MG63 (cell line): ENCODE measurements around the gene TEX28. TPM values are rescaled to one million over a fixed set of nuclear protein-coding genes. Genes with fewer than 3 reads are reported as not detected.
"Not testable (repeated sequence)": the region's sequence is repeated elsewhere in the genome, so short reads cannot be mapped to it uniquely, and the experiment has no call there.

ENCODE experiments used
- DNase-seq: peaks from one replicate; pipeline ENCODE4 v3.0.0-alpha.2; 2020
- H3K27me3 ChIP-seq: fragments of 250-450 bp; sonication (Bioruptor Pico); 2 replicates; pipeline ENCODE4 v1.5.1; 2020; ENCODE audit warnings: mild to moderate bottlenecking, moderate library complexity
- H3K36me3 ChIP-seq: fragments of 250-450 bp; sonication (Bioruptor Pico); 2 replicates; pipeline ENCODE4 v1.5.1; 2020; ENCODE audit warnings: mild to moderate bottlenecking, moderate library complexity
- H3K4me3 ChIP-seq: fragments of 250-450 bp; sonication (Bioruptor Pico); 2 replicates; pipeline ENCODE4 v1.5.1; 2020; ENCODE audit warnings: mild to moderate bottlenecking, moderate library complexity
- H3K9me3 ChIP-seq: fragments of 250-450 bp; sonication (Bioruptor Pico); 2 replicates; pipeline ENCODE4 v1.5.1; 2020; ENCODE audit warnings: mild to moderate bottlenecking, moderate library complexity
- total RNA-seq: library from RNA; depleted of rRNA; stranded (reverse); fragments of >200 nt; shearing (Covaris generic); gene quantifications from 2 replicates; pipeline ENCODE4 v1.2.3, GENCODE V29; 2014; ENCODE audit warnings: low replicate concordance

Gene TEX28
- total RNA-seq, 1 experiment from 2014 or later: not detected

- not testable (repeated sequence) for H3K36me3 ChIP-seq, H3K9me3 ChIP-seq, H3K27me3 ChIP-seq, H3K4me3 ChIP-seq, DNase-seq
Observed at GRCh38 chrX:154286406-154286805, 8.5 kb downstream of the TEX28 start.

- H3K9me3 ChIP-seq, DNase-seq, H3K27me3 ChIP-seq, H3K36me3 ChIP-seq, H3K4me3 ChIP-seq: not testable (repeated sequence)
Observed at GRCh38 chrX:154284489-154285338, 10.2 kb downstream of the TEX28 start.

- not testable (repeated sequence) for DNase-seq, H3K4me3 ChIP-seq, H3K27me3 ChIP-seq, H3K9me3 ChIP-seq, H3K36me3 ChIP-seq
Observed at GRCh38 chrX:154269245-154269644, 25.7 kb downstream of the TEX28 start.

- not testable (repeated sequence) for H3K36me3 ChIP-seq, H3K9me3 ChIP-seq, H3K4me3 ChIP-seq, H3K27me3 ChIP-seq, DNase-seq
Observed at GRCh38 chrX:154263072-154263471, 31.9 kb downstream of the TEX28 start.

GRCh38 chrX:154258711-154259110, 36.2 kb downstream of the TEX28 start:
- DNase-seq, H3K27me3 ChIP-seq, H3K9me3 ChIP-seq, H3K4me3 ChIP-seq, H3K36me3 ChIP-seq: not testable (repeated sequence)

- H3K9me3 ChIP-seq, DNase-seq, H3K4me3 ChIP-seq, H3K27me3 ChIP-seq, H3K36me3 ChIP-seq: not testable (repeated sequence)
Observed at GRCh38 chrX:154257282-154257681, 37.6 kb downstream of the TEX28 start, which contains the start of gene OPN1MW3. Gene OPN1MW3 (plus strand): TSS chrX:154257582. CDS start chrX:154257620, 38 bp downstream.

DNA sequence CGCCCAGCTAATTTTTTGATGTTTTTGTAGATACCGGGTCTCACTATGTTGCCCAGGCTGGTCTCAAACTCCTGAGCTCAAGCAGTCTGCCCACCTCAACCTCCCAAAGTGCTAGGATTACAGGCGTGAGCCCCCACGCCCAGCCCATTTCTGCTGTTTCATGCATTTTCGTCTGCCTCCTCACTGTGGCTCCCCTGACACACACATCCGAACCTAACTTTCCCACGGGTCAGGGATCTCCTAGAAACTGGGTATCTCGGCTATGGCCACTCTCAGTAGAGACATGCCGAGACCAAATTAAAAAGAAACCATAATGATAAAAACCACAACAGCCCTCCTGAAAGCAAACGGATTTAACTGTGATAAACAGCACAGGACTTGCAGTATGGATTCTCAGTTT, 46.8 kb downstream of the TEX28 start:
- not testable (repeated sequence) for DNase-seq, H3K4me3 ChIP-seq, H3K9me3 ChIP-seq, H3K27me3 ChIP-seq, H3K36me3 ChIP-seq

- H3K27me3 ChIP-seq, H3K9me3 ChIP-seq, H3K36me3 ChIP-seq, DNase-seq, H3K4me3 ChIP-seq: not testable (repeated sequence)
Observed at GRCh38 chrX:154247377-154248045, 47.4 kb downstream of the TEX28 start.

GRCh38 chrX:154239982-154240503, 54.9 kb downstream of the TEX28 start:
- not testable (repeated sequence) for H3K4me3 ChIP-seq, DNase-seq, H3K36me3 ChIP-seq, H3K27me3 ChIP-seq, H3K9me3 ChIP-seq

DNA sequence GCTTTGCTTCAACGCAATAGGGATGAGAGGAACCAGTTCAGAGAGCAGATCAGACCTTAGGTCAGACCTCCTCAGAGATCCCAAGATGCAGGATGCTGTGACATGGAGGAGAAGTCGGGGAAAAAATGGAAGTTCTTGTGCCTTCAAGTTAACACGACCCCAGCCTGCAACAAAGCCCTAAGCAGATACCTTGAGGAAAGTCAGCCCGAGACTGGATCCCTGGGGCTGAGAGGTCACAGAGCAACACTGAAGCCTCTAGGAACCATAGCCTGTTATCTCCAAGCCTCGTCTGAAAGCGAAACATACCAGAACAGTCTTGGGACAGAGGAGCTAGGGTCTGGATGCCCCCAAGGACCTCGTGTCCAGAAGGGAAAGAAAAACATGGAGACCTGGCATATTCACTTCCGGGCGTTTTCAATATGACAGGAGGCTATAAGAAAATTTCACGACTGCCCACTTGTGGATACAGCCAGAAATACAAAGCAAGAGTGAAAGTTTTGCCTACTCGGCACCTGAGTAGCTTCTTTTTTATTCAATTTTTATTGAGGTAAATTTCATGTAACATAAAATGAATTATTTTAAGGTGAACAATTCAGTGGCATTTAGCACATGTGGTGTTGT, 55.9 kb downstream of the TEX28 start:
- DNase-seq, H3K9me3 ChIP-seq, H3K27me3 ChIP-seq, H3K36me3 ChIP-seq, H3K4me3 ChIP-seq: not testable (repeated sequence)

- H3K36me3 ChIP-seq, H3K27me3 ChIP-seq, H3K9me3 ChIP-seq, H3K4me3 ChIP-seq, DNase-seq: not testable (repeated sequence)
Observed at GRCh38 chrX:154233620-154234019, 61.3 kb downstream of the TEX28 start.

DNA sequence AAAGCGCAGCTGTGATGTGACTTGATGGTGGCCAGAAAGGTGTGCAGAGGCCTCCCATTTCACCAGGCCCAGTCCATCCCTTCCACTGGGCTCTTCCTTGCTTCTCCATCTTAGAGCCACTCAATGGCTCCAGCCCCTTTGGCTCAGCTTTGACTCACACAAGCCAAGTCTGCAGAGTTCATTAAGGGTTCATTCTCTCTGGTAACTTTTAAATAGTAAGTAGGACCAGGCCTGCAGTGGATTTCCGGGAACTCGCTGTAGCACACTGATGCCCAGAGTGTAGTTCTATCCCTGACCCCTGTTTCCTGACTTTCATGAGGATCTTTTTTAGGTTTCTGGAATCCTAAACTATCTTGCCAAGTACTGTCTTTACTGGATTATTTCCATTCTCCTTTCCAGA, 63.5 kb downstream of the TEX28 start:
- H3K4me3 ChIP-seq, H3K27me3 ChIP-seq, H3K36me3 ChIP-seq, DNase-seq, H3K9me3 ChIP-seq: not testable (repeated sequence)

DNA sequence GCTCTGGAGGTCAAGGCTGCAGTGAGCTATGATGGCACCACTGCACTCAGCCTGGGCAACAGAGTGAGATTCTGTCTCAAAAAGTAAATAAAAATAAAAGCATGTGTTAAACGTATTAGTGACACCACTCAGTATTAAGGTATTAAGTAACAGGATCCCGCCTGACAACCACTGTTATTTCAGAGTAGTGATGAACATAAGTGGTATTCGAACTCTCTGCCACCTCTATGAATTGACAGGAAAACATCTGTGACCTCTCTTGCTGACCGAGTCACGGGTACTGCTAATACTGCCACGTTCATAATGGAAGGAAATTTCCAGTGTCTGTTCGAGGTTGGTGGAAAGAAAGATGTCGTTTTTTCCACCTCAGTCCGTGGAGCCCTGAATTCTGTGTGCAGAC, 68.2 kb downstream of the TEX28 start:
- not testable (repeated sequence) for H3K36me3 ChIP-seq, H3K4me3 ChIP-seq, DNase-seq, H3K27me3 ChIP-seq, H3K9me3 ChIP-seq

DNA sequence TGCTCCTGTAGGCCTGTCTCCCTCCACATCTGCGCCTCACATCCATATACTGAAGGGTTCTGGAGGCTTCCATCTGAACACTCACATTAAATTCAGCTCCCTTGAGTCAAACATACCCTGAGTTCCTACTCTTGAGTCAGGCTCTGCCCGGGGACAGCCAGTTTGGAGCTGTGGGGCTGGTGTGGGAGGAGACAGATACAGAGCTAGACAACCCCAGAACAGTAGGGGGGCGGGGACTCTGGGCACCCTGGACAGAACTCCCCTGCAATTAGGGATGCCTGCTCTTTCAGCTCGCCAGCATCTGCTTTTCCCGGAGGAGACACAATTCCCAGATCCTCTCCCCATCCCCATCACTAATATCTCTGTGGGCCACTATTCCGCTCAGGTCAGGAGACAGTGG, 69.6 kb downstream of the TEX28 start:
- DNase-seq, H3K9me3 ChIP-seq, H3K27me3 ChIP-seq, H3K36me3 ChIP-seq, H3K4me3 ChIP-seq: not testable (repeated sequence)
